ENCODE results near the gene CCL27. TPM values are rescaled to one million over a fixed set of nuclear protein-coding genes. Genes with fewer than 3 reads are reported as not detected.

CCL27 gene
- total RNA-seq, 1 donor from 2014 or later: not detected

DNA sequence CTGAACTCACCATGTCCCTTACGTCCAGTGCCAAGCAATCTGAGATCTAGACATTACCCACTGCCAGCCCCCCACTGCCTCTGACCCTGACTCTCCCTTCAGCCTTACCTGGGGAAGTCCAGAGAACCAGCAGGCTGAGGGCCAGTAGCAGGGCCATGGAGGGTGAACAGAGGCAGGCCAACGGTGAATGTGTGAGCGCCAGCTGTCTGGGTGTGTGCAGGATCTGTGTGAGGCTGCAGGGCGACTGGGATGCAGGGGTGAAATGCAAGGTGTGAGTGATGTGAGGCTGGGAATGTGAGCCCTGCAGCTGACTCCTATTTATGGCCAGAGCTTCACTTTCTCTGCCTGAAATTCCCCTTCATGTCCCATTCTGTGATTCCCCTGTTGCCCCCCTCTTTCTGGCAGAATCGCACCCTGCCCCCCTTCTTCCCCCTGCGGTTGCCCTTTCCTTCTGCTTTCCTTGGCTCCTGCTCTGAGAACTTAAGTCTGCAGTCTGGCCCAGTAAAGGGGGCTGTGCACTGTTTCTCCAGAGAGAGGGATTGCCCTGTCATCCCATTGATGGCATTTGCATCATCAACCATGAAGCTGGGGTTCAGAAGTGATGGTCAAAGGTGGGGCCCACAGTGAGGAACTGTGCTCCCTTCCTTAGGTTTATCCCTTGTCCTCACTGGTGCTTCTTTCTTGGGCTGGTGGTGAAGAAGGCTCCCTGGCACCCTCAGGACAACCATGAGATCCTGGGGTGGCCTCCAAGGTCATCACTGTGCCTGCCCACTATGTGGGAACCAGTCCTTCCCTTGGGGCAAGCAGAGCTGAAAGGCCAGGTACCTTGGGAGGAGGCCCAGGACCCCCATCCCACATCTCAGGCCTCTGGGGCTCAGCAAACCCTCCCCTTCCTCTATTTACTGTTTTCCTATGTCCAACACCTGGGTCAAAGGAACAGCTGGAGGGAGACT is 28.8 kb upstream of the CCL27 start, which contains the start of gene CCL19:
TSS of gene CCL19 (minus strand) at position 294 of the 953 bp plus-strand sequence. CDS start at position 157, 137 bp downstream.
- peaks cover 5% of the 10 kb centered on the region for H3K4me1 ChIP-seq
- H3K27ac ChIP-seq: no peak within 1 kb of the TSS
- no peaks in the 10 kb centered on the region for H3K9me3 ChIP-seq
- intact Hi-C loops (cut with DNase I): no loop called here
- no peak within 1 kb of the TSS for H3K4me3 ChIP-seq
- no peaks in the 10 kb centered on the region for H3K27me3 ChIP-seq (ENCODE audit: low read depth)
- DNase-seq (no peak), ATAC-seq (no peak)
- H3K36me3 ChIP-seq: no peaks in the 10 kb centered on the region
- TF ChIP-seq, protein P1, sequence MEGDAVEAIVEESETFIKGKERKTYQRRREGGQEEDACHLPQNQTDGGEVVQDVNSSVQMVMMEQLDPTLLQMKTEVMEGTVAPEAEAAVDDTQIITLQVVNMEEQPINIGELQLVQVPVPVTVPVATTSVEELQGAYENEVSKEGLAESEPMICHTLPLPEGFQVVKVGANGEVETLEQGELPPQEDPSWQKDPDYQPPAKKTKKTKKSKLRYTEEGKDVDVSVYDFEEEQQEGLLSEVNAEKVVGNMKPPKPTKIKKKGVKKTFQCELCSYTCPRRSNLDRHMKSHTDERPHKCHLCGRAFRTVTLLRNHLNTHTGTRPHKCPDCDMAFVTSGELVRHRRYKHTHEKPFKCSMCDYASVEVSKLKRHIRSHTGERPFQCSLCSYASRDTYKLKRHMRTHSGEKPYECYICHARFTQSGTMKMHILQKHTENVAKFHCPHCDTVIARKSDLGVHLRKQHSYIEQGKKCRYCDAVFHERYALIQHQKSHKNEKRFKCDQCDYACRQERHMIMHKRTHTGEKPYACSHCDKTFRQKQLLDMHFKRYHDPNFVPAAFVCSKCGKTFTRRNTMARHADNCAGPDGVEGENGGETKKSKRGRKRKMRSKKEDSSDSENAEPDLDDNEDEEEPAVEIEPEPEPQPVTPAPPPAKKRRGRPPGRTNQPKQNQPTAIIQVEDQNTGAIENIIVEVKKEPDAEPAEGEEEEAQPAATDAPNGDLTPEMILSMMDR (IDR thresholded peaks at IDR 0.05): no peak

DNA sequence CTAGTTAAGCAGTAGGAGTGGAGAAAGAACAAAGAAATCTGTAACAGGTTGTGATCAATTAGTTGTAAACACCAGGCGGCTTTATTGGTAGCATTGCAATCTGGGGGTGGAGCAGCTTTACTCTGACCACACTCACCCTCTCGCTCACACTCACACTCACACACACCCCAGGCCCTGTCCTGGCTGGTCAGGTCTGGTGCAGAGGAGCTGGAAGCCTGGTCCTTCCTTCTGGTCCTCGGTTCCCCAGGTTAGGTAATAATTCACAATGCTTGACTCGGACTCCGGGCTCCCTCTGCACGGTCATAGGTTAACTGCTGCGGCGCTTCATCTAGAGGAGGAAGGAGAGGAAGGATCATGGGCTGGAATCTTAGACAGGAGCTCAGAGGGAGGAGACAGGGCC is 27.1 kb upstream of the CCL27 start:
- Histone ChIP-seq H3K4me1 (peaks cover 5% of the 10 kb centered on the region), H3K4me3 (no peak overlapping the region), H3K9me3 (no peaks in the 10 kb centered on the region), H3K36me3 (no peaks in the 10 kb centered on the region), H3K27me3 (ENCODE audit: low read depth) (no peaks in the 10 kb centered on the region), H3K27ac (no peak overlapping the region)
- TF ChIP-seq, protein P1 (IDR thresholded peaks at IDR 0.05): no peak
- intact Hi-C loops (cut with DNase I): no loop called here
- DNase-seq: no peak
- no peak for ATAC-seq

DNA sequence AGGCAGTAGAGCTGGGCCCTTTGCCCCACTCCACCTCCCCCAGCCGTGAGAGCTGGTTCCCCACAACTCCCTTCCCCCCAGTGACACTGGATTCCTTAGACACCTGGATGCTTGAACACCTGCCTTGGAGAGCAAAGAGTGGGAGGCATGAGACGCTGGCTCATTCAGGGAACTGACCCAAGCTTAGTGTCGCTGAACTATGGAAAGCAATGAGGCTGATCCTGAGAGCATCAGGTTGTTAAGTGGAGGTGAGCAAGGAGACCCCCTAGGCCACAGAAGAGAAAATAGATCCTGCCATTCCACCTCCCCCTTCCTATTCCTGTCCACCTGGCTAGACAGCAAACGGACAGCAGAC is 26.6 kb upstream of the CCL27 start:
- no peaks in the 10 kb centered on the region for H3K36me3 ChIP-seq
- no peaks in the 10 kb centered on the region for H3K9me3 ChIP-seq
- DNase-seq: no peak
- TF ChIP-seq, protein P1 (IDR thresholded peaks at IDR 0.05): no peak
- peaks cover 5% of the 10 kb centered on the region for H3K4me1 ChIP-seq
- no peak overlapping the region for H3K27ac ChIP-seq
- no peak overlapping the region for H3K4me3 ChIP-seq
- ATAC-seq: no peak
- H3K27me3 ChIP-seq (ENCODE audit: low read depth): no peaks in the 10 kb centered on the region
- intact Hi-C loops (cut with DNase I): no loop called here

DNA sequence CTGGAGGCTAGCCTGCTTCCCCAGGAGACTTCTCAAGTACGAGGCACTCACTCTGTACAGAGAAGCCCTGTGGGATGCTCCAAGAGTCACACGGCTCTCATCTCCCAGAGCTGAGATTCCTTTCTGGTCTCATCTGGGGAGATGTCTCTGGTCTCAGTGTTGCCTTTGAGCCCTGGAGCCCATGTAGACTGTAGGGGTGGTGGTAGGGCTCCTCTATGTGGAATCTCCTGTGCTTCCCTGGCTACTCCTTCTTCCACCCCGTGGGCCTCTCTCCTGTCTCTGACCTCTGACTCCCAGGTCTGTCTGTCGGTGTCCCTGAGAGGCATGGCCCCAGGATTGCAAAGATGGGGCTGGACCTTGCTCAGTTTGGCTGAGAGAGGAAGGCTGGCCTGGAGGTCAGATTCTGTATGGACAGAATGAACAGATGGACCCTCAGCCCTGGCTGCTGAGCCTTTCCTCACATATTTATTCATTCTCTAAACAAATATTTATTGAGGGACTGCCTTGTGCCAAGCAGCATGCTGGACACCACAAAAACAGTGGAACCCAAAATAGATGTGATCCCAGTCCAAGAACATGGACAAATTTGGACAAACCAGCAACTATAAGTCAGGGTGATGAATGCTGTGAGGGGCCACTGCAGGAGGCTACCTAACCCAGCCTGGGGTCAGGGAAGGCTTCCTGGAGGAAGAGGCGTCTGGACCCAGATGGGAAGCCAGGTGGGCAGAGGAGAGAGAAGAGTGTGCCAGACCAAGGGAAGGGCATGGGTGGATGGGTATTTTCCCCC is 26.1 kb upstream of the CCL27 start:
- Histone ChIP-seq H3K36me3 (no peaks in the 10 kb centered on the region), H3K4me1 (peaks cover 5% of the 10 kb centered on the region), H3K4me3 (no peak overlapping the region), H3K27ac (no peak overlapping the region), H3K27me3 (ENCODE audit: low read depth) (no peaks in the 10 kb centered on the region), H3K9me3 (no peaks in the 10 kb centered on the region)
- DNase-seq: no peak
- ATAC-seq: no peak
- intact Hi-C loops (cut with DNase I): no loop called here
- TF ChIP-seq, protein P1 (IDR thresholded peaks at IDR 0.05): no peak

DNA sequence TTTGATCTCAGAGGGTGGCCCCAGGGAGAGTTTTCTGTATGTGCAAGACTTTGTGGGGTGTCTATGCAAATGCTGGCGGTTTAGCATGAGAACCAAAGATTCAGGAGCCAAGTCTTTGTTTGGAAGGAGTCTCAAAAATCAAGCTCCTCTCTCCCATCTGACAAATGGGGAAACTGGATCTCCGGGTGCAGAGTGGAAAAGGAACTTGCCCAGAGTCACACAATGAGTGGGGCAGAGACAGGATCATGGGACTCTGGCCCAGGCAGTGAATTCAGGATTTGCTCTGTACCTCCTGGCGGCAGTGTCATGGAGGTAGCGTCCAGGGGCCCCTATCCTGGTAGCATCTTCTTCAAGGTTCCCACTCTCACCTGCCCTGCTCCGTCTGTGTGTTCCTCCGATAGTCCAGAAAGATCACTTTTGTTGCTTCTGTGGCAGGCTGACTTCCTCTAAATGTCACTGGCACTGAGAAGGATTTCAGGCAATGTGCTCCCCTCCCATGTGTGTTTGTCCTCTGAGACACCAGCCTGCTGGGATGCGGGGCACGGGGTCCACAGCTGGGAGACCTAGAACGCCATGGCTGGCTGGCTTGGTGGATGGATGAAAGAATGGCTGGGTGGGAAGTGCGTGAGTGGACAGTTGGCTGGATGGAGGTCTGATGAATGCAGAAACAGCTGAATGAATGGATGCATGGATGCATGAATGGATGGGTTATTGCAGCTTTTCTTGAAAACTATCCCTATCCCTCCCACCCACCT is 25.0 kb upstream of the CCL27 start:
- Histone ChIP-seq H3K9me3 (no peaks in the 10 kb centered on the region), H3K4me1 (peaks cover 5% of the 10 kb centered on the region), H3K4me3 (no peak overlapping the region), H3K27ac (no peak overlapping the region), H3K36me3 (no peaks in the 10 kb centered on the region), H3K27me3 (ENCODE audit: low read depth) (no peaks in the 10 kb centered on the region)
- TF ChIP-seq, protein P1 (IDR thresholded peaks at IDR 0.05): no peak
- ATAC-seq: no peak
- intact Hi-C loops (cut with DNase I): no loop called here
- no peak for DNase-seq
